GM12892 (cell line): ENCODE measurements around the gene INPP4A.

ENCODE experiments used
- POLR2A ChIP-seq: IDR thresholded peaks from 2 replicates; pipeline ENCODE4 v1.6.1; 2011; ENCODE audit warnings: low read depth, low read length, control low read depth
- POLR2AphosphoS5 ChIP-seq: IDR thresholded peaks from 2 replicates; pipeline ENCODE4 v1.6.1; 2011; ENCODE audit warnings: low read depth, low read length, control low read depth
- TAF1 ChIP-seq: IDR thresholded peaks from 2 replicates; pipeline ENCODE4 v1.6.1; 2011; ENCODE audit warnings: low read depth, mild to moderate bottlenecking, control low read depth, low read length, borderline replicate concordance

- no peak for TF ChIP-seq POLR2A
- TF ChIP-seq POLR2AphosphoS5 = no peak
- no peak for TF ChIP-seq TAF1
Measured at GRCh38 chr2:98433363-98433964, 11.2 kb upstream of the INPP4A start.
